Right lobe of liver (tissue), 4 donors: ENCODE data around the gene CIBAR2.

Source experiments
- CTCF ChIP-seq, 4 donors: fragments of 200-600 bp in 3 of 4; fragments of 450-650 bp in 1 of 4; IDR thresholded peaks; one replicate each; pipeline versions ENCODE4 v1.5.1 to v1.8.0; 2016 to 2022; ENCODE audit warnings: antibody characterized with exemption in 4 of 4, mild to moderate bottlenecking in 2 of 4
- POLR2A ChIP-seq: fragments of 450-650 bp; IDR thresholded peaks from one replicate; pipeline ENCODE4 v1.6.1; 2017; ENCODE audit warnings: antibody characterized with exemption, mild to moderate bottlenecking
- donor health status: DM: no; HTN: no; CAD: no.
- donor health status: DM: no; HTN: no; CAD: no.
- donor health status: DM: no; HTN: yes; CAD: no.

GRCh38 chr16:85138073-85138824 is 26.0 kb upstream of the CIBAR2 start:
- TF ChIP-seq POLR2A (no peak), CTCF (IDR thresholded peaks at IDR 0.05) (no peak)
